Forelimb muscle (tissue), 1 donor: ENCODE results near the gene KRT4. TPM values are rescaled to one million over a fixed set of nuclear protein-coding genes. Genes with fewer than 3 reads are reported as not detected.

Source experiments
- DNase-seq: peaks from one replicate; pipeline ENCODE4 v3.0.0-alpha.2; 2013; ENCODE audit warnings: low read depth
- polyA plus RNA-seq: library from polyadenylated mRNA; unstranded; fragments of 120-200 nt; gene quantifications from one replicate; pipeline ENCODE4 v1.2.1, GENCODE V29; 2013; ENCODE audit not compliant: insufficient read length

The KRT4 gene
- polyA plus RNA-seq, 1 donor: not detected

GRCh38 chr12:52836491-52837412 lies 22.8 kb upstream of the KRT4 start:
- DNase-seq: no peak

DNA sequence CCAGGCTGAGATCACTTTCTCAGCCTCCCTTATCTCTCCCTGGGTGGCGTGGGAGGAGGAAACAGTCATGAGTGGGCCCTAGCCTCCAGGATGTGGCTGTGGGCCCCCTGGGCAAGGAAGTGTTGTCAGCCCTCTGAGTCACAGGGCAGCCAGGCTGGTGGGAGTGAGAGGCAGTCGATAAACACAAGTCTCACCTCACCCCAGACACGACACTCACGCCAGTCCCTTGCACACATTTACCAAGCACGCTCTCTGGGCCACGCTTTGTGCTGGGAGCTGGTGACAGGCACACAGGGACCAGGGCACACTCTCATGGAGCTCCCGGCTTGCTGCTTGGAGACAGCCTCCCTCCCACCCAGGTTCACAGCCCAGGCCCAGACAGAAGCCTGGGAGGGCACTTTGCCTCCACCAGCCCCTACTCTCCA lies 22.1 kb upstream of the KRT4 start:
- no peak for DNase-seq

GRCh38 chr12:52835271-52836041 lies 21.5 kb upstream of the KRT4 start:
- DNase-seq: no peak

GRCh38 chr12:52834727-52835001 lies 20.7 kb upstream of the KRT4 start:
- DNase-seq: no peak

- no peak for DNase-seq
These were observed 20.2 kb upstream of the KRT4 start, which contains the start of gene KRT79 for GRCh38 chr12:52833922-52834726. Gene KRT79 (minus strand): TSS chr12:52834311. CDS start chr12:52834260, 51 bp downstream.

GRCh38 chr12:52832985-52833905 lies 19.3 kb upstream of the KRT4 start:
- no peak for DNase-seq

GRCh38 chr12:52832451-52832850 lies 18.5 kb upstream of the KRT4 start:
- no peak for DNase-seq

DNA sequence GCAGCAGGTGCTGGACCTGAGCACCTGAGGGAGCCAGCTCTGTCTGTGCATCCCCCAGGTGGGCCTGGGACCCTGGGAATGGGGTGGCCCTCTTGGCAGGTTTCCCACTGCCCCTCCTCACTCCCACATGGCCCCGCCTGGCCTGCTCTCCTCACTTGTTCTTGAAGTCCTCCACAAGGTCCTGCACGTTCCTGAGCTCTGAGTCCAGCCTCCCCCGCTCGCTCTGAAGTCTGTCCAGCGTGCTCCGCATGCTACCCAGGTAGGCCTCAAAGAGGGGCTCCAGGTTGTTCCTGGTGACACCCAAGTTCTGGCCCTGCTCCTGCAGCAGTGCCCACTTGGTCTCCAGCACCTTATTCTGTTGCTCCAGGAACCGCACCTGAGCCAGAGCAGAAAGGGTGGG lies 17.3 kb upstream of the KRT4 start:
- no peak for DNase-seq

DNA sequence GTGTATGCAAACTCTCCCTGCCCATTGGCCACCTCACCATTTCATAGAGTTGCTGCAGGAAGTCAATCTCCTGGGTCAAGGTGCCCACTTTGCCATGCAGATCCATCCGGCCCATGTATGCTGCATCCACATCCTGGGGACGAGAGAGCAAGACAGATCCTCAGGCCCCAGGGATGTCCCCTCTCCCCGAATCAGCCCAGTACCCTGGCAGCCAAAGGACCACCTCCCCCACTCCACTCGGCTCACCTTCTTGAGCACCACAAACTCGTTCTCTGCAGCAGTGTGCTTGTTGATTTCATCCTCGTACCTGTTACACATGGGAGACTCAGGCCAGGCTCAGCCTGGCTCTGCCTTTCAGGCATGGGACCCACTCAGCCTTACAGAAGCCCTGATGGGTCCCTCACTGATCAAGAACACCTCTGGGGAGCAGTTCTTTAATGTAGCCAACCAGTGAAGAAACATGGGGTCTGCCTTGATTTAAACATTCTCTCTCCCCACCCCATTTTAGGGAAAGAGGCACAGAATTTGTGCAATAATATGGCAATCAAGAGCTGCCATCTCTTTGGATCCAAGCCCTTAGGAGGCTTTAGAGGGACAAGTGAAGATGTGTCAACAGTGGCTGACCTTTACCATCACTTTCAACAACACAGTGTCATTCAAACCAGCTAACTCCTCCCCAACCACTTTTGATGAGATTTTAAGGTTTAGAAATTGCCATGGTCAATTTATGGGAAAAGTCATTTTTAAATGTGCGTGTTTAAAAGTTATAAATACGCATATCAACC lies 16.3 kb upstream of the KRT4 start:
- no peak for DNase-seq

GRCh38 chr12:52828591-52829021 lies 14.7 kb upstream of the KRT4 start:
- no peak for DNase-seq

DNA sequence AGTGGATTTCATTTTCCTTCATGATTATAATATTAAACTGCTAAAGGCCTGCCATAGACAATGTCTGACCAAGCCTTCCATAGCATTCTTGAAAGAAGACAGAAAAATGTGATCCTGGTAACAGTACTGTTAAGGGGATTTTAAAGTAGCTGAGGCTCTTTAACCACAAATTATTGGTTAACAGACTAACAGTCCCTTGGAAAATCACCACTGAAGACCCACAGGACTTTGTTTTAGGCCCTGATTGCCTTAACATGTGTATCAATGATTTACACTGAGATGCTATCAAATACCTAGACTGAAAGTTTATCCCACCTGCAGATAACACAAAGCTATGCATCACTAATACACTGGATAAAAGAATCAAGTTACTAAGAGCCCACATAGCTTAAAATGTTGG lies 14.2 kb upstream of the KRT4 start:
- no peak for DNase-seq

GRCh38 chr12:52827499-52828090 lies 13.7 kb upstream of the KRT4 start:
- DNase-seq: no peak

GRCh38 chr12:52826611-52827498 lies 12.9 kb upstream of the KRT4 start:
- DNase-seq: no peak

- no peak for DNase-seq
These were observed 12.0 kb upstream of the KRT4 start for GRCh38 chr12:52825961-52826360.

DNA sequence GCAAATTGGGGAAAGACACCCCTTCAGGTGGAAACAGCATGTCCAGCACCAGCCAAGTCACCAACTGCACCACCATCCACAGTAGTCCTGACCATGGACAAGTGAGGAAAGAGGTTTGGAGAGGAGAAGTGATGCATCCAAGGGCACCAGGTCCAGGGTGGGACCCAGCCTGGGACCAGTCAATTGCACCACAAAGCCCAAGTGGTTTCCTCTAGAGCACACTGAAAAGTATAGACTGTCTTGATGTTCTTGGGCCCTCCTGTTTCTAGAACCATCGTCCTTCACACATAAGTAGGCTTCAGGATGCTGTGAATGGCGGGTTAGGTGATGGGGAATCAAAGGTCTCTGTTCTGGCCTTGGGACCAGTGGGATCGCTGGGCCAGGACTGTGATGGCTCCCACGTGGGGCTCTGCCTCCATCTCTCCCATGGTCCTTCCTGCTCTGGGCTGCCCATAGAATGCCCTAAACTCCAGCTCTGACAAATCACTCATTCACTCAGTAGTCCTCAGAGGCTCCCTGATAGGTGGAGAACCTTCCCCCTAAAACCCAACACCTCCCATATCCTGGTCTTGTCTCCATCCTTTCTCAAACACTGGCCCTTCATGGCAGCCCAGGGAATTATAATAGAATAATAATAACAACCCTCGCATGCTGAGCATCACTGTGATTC lies 11.0 kb upstream of the KRT4 start:
- no peak for DNase-seq

GRCh38 chr12:52823761-52824450 lies 10.0 kb upstream of the KRT4 start:
- no peak for DNase-seq

GRCh38 chr12:52822771-52823510 lies 9.0 kb upstream of the KRT4 start:
- DNase-seq: no peak
